Suprapubic skin (tissue), 4 donors: ENCODE measurements around the gene DSE.

Experiments
- CTCF ChIP-seq, 2 donors: fragments of 200-600 bp in 1 of 2; fragments of 450-650 bp in 1 of 2; sonication (generic) in 1 of 2; IDR thresholded peaks; one replicate each; pipeline ENCODE4 v1.5.1; 2016 to 2019; ENCODE audit warnings: antibody characterized with exemption in 2 of 2, mild to moderate bottlenecking in 1 of 2, moderate library complexity in 1 of 2
- EP300 ChIP-seq: sonication (generic); formaldehyde crosslinking; IDR thresholded peaks from one replicate; pipeline ENCODE4 v1.6.1; 2017; ENCODE audit warnings: antibody characterized with exemption
- POLR2A ChIP-seq, 2 donors: fragments of 450-650 bp; IDR thresholded peaks; one replicate each; pipeline ENCODE4 v1.6.1; 2017; ENCODE audit warnings: antibody characterized with exemption in 2 of 2, mild to moderate bottlenecking in 2 of 2, moderate library complexity in 2 of 2
- POLR2AphosphoS5 ChIP-seq, 3 donors: sonication (generic); formaldehyde crosslinking; IDR thresholded peaks; one replicate each; pipeline ENCODE4 v1.6.1; 2017; ENCODE audit warnings: antibody characterized with exemption in 3 of 3

- no peak for TF ChIP-seq EP300
- no peak for TF ChIP-seq POLR2A (IDR thresholded peaks at IDR 0.05)
- no peak for TF ChIP-seq CTCF (IDR thresholded peaks at IDR 0.05)
- TF ChIP-seq POLR2AphosphoS5 (IDR thresholded peaks at IDR 0.05): no peak
These were observed 19.8 kb downstream of the DSE start for GRCh38 chr6:116390581-116390980.
